Colon (tissue), 2 donors: ENCODE measurements around the gene CABLES1.

Source experiments
- FAIRE-seq: peaks from 2 replicates; lab custom pipeline; 2012; peaks lifted over from hg19 to GRCh38; lab: Jason Lieb, UNC
- donor health status: control.
- donor health status: control.

The CABLES1 gene

DNA sequence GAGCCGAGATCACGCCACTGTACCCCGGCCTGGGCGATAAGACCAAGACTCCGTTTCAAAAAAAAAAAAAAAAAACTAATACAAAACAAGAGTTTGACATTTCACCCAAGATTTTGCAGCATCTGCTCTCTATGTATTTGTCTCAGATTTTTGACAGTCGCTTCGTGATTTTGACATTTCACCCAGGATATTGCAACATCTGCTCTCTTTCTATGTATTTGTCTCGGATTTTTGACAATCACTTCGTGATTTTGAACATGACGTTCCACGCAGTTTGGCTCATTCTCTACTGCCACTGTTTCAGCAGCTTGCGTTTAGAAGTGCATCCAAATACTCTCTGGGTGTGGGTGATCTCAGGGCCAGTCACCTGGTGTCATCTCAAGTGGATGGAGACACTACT, 108.5 kb downstream of the CABLES1 start:
- FAIRE-seq, result no peak

GRCh38 chr18:23244401-23244800, 109.1 kb downstream of the CABLES1 start:
- no peak for FAIRE-seq

- no peak for FAIRE-seq
Observed at GRCh38 chr18:23245461-23245860, 110.2 kb downstream of the CABLES1 start.

GRCh38 chr18:23247331-23247730, 112.0 kb downstream of the CABLES1 start:
- no peak for FAIRE-seq

DNA sequence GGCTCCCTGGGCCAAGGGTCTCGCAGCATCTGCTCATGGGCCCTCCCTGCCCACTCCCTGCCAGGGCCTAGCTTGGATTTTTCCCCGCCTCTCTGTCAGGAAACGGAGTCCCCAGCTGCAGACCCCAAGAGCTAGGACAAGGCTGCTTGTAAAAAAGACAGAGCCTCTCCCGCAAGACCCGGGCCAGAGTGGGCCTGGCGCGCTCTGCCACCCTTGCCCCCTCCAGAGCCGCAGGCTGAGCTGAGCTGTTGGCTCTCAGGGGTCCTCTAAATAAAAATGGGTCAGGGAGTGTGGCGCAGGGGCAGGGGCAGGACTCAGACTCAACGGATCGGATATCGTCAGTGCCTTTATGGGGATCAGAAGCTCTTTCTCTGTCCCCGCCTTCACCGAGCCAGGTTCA, 112.6 kb downstream of the CABLES1 start:
- FAIRE-seq, result no peak

GRCh38 chr18:23248826-23249225, 113.5 kb downstream of the CABLES1 start:
- FAIRE-seq, result no peak

- FAIRE-seq, result no peak
Observed at GRCh38 chr18:23249348-23249747, 114.1 kb downstream of the CABLES1 start.

- no peak for FAIRE-seq
Observed at GRCh38 chr18:23250893-23251656, 115.8 kb downstream of the CABLES1 start.

DNA sequence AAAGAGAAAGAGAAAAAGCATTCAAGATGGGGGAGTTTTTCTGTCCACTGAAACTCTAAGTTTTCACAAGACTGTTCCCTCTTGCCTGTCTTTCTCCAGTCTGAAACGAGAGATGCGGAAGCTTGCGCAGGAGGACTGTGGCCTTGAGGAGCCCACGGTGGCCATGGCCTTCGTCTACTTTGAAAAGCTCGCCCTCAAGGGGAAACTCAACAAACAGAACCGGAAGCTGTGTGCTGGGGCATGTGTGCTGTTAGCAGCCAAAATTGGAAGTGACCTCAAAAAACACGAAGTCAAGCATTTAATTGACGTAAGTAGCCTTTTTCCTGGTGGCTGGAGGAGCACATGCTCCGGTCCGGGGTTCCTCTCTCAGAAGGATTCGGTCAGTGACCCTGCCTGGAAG, 118.3 kb downstream of the CABLES1 start:
- FAIRE-seq, result no peak

DNA sequence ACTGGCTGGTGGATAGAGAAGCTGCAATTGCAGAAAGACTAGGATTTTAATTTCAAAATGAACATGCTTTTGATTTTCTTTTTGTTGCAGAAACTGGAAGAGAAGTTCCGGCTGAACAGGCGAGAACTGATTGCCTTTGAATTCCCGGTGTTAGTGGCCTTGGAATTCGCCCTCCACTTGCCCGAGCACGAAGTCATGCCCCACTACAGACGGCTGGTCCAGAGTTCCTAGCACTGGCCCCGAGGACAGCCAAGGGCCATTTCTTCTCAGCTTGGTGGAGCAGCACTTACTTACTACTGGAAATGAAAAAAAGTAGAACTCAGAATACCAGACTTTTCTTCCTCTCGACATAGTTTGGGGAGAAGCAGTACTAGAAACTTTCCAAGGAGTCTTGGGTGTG, 121.9 kb downstream of the CABLES1 start:
- FAIRE-seq, result no peak

GRCh38 chr18:23257686-23258565, 122.6 kb downstream of the CABLES1 start:
- FAIRE-seq, result no peak

GRCh38 chr18:23258566-23259469, 123.5 kb downstream of the CABLES1 start:
- FAIRE-seq, result no peak

DNA sequence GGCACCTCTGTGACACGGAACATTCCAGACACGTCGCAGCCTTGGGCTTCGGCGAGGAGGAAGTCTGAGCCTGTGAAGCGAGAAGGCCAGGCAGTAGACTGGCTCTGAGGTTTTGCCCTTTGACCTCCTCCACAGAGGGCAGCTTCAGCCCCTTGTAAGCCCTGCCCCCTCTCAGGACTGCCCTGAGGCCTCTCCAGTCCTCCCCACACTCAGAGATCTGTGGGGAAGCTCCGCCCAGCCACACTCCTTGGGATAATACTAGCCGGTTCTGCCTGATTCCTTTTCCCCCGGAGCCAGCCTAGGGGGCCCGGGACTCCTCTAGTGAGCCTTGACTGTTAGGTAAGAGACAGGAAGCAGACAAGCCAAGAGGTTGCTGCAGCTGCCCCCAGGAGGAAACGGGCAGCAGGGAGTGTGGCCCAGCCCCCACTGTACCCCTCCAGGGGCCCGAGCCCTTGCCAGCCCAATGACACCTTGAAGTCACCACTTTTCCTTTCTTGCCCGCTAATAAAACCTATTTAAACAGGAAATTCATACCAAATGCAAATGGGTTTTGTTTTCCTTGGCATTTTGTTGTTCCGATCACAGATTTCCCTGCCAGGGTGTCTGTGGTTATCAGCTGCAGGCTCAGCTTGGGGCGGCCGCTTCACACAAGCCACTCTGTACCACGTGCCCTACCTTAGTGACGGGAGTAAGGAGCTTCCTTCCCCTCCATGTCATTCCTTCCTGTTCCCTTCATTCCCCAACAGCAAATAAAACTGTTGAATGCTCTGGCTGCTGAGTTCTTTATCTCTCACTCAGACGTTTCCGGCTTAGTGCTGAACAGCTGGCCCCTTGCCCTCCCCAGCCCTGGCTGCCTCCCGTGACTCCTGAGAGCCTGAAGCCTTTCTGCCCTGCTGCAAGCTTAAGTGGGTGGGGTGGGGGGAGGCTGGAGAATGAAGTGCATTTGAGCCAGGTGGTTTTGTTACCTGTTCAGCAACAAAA, 124.7 kb downstream of the CABLES1 start:
- no peak for FAIRE-seq

DNA sequence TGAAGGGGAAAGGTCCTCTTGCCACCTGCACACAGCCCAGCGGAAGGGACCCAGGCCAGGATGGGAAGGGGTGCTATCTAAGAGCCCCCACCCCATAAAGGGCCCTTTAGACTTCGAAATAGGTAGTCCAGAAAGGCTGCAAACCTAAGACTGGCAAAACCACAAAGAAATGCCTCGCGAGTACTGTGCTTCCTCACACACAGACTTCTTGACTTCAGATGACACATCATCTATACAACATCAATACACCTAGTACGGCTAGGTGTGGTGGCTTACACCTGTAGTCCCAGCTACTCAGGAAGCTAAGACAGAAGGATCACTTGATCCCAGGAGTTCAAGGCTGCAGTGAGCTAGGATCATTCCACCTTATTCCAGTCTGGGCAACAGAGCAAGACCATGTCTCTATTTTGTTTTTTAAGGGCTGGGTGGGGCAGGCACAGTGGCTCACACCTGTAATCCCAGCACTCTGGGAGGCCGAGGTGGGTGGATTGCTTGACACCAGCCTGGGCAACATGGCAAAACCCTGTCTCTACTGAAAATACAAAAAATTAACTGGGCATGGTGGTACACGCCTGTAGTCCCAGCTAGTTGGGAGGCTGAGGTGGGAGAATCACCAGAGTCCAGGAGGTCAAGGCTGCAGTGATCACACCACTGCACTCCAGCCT, 125.8 kb downstream of the CABLES1 start:
- no peak for FAIRE-seq

DNA sequence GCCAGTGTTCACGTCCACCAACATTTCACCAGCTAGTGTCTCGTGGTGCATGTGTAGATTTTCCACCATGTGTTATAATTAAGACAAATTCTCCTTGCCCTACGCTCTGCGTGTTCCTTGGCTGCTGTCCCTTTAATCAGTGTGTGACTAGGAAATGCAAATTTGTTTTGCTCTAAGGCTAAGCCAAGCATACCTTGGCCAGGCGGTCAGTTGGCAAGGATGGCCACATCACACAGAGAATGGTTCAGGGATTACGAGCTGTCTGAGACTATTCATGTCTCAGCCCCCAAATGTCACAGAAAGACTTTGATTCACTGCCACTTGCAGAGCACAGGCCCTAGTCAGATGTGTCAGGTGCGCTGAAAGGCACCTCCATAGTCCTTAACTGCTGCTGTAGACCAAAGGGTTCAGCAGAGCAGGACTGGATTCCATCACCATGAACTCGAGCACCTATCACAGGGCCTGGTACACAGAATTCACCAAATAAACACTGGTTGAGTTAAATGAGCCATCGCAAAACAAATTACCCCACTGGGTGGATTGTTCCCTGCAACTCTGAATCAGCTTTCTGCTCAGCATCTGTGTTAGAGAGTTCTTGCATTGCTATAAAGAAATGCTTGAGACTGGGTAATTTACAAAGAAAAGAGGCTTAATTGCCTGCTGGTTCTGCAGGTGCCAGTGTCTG, 128.4 kb downstream of the CABLES1 start:
- no peak for FAIRE-seq

DNA sequence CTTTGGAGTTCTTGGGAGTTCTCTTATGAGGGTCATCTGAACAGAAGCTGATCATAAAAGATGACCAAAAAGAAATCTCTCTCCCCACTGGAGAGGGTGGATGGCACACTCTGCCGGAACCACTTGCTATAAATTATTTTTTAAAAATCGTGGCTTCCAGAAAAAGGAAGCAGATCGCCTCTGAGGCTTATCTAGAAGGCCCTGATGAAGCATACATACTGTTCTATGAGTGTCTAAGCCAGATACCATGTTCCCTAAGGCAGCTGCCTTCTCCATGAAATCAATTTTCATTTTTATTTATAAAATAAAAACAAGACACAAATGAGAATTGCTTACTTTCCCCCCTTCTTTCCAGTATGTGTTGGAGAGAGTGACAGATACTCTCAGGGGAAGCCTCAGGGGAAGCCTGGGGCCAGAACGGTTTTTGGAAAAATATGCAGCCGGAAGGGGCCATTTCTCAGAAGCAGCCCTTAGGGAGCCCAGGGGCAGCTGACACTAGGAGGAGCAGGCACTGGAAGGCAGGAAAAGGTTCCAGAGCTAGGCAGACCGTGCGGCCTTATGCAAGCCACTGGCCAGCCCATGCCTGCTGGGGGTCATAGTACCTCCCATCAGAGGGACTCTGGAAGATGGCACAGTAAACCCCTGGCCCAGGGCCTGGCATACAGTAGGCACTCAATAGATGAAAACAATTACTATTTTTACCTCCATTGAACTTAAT, 130.6 kb downstream of the CABLES1 start:
- no peak for FAIRE-seq

DNA sequence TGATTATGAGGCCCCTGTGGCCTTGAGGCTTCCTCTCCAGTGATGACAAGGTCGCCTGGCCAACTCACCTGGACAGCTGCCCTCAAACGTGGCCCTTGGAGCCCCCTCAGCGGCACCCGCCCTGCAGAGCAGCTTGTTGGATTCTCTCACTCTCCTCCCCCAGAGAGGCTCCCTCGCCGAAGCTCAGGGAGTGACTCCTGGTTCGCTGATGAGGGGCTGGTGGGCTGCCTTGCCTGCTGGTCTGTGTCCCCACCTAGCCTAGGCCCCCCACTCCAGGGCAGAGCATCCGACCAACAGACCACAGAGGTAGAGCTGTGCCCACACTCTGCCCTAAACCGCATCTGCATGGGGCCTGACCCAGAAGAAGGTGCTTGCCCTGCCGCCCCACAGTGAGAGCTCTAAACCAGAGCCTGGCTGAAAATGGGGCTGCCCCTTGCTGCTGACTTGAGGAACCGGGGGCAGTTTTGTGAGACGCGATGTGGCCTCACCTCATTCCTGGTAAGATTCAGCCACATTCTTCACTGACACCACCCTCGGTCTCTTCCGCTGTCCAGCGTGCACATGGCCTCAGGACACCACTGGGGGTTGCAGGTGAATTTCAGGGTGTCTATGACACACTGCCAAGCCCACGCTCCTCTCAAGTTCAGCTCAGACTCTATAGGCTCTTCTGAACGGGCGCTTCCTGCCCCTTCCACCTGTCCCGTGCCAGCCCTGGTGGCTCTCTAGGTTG, 131.6 kb downstream of the CABLES1 start:
- FAIRE-seq, result no peak

DNA sequence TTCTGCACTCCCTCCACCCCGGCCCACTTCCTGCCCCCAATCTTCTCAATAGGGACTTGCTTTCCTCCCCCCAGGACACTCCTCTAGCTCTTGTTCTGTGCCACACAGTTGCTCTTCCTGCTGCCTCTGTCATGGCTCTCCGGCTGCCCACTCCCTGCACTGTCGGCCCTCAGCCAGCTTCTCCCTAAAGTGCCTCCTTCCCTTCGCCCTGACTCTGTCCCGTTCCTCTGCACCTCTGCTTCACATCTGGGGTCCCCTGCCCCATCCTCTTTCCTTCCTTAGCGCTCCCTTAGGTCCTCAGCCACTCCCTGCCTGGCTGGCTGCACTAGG, 132.1 kb downstream of the CABLES1 start:
- no peak for FAIRE-seq

DNA sequence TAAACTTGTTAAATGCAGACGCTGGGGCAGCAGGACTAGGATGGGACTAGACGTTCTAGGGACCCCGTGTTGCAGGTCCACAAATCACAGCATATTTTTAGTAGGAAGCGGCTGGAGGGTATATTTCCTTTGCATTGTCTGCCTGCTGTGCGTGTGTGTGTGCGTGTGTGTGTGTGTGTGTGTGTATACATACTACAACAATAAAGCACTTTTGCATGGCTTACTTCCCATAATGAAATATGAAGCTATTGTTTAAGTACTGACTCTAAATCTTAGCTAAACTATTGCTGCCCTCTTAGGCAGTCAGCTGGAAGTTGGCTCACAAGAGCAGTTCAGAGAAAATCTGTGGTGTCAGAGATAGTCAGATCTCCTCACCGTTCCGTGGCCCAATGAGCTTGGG, 133.4 kb downstream of the CABLES1 start:
- no peak for FAIRE-seq
